Neural cell (in vitro differentiated cells): Measurements from ENCODE around the gene TMEM181. TPM values are rescaled to one million over a fixed set of nuclear protein-coding genes. Genes with fewer than 3 reads are reported as not detected.

Experiments
- H2AFZ ChIP-seq: fragments of 200-600, 300-800 bp; sonication (generic), shearing (Covaris generic); 2 replicates; pipeline ENCODE4 v1.6.0; 2014; ENCODE audit warnings: low read depth, mild to moderate bottlenecking, antibody characterized with exemption, low read length, moderate library complexity
- H3F3A ChIP-seq: fragments of 200-600 bp; shearing (Covaris generic); 2 replicates; pipeline ENCODE4 v1.6.1; 2016; ENCODE audit warnings: mild to moderate bottlenecking, moderate library complexity, mixed read lengths, antibody characterized with exemption, low read length; ENCODE audit not compliant: insufficient read depth, poor library complexity, severe bottlenecking
- H3K27ac ChIP-seq: fragments of 200-600, 300-800 bp; sonication (generic), shearing (Covaris generic); 2 replicates; pipeline ENCODE4 v1.5.1; 2014; ENCODE audit warnings: mild to moderate bottlenecking, low read length, moderate library complexity
- H3K27me3 ChIP-seq: fragments of 300-800, 200-600 bp; sonication (generic), shearing (Covaris generic); 2 replicates; pipeline ENCODE4 v1.6.0; 2014; ENCODE audit warnings: mild to moderate bottlenecking, low read depth, low read length, moderate library complexity; ENCODE audit not compliant: insufficient read depth
- H3K36me3 ChIP-seq: fragments of 300-800, 200-600 bp; sonication (generic), shearing (Covaris generic); 2 replicates; pipeline ENCODE4 v1.5.1; 2014; ENCODE audit warnings: mild to moderate bottlenecking, antibody characterized with exemption, low read length, moderate library complexity; ENCODE audit not compliant: insufficient read depth
- H3K4me2 ChIP-seq: fragments of 300-800, 200-600 bp; sonication (generic), shearing (Covaris generic); 2 replicates; pipeline ENCODE4 v1.6.0; 2014; ENCODE audit warnings: mild to moderate bottlenecking, low read length
- H3K4me3 ChIP-seq: fragments of 300-800, 200-600 bp; sonication (generic), shearing (Covaris generic); 2 replicates; pipeline ENCODE4 v1.5.1; 2014; ENCODE audit warnings: mild to moderate bottlenecking, low read length, moderate library complexity
- H3K79me2 ChIP-seq: fragments of 200-600 bp; shearing (Covaris generic); replicated peaks from 2 replicates; pipeline ENCODE4 v1.6.0; 2014; ENCODE audit warnings: mild to moderate bottlenecking, low read length, moderate library complexity; ENCODE audit not compliant: insufficient read depth
- H3K9ac ChIP-seq: fragments of 300-800, 200-600 bp; sonication (generic), shearing (Covaris generic); 2 replicates; pipeline ENCODE4 v1.6.1; 2016; ENCODE audit warnings: mild to moderate bottlenecking, low read length, mixed read lengths
- H3K9me2 ChIP-seq: fragments of 200-600 bp; shearing (Covaris generic); 2 replicates; pipeline ENCODE4 v1.6.1; 2016; ENCODE audit warnings: mild to moderate bottlenecking, low read length, mixed read lengths; ENCODE audit not compliant: insufficient read depth
- H3K9me3 ChIP-seq: fragments of 200-600, 300-800 bp; sonication (generic), shearing (Covaris generic); 2 replicates; pipeline ENCODE4 v1.6.1; 2016; ENCODE audit warnings: mild to moderate bottlenecking, mixed run types, low read length, moderate library complexity, mixed read lengths
- H4K20me1 ChIP-seq: fragments of 200-600 bp; shearing (Covaris generic); 2 replicates; pipeline ENCODE4 v1.6.1; 2016; ENCODE audit warnings: mild to moderate bottlenecking, mixed run types; ENCODE audit not compliant: insufficient read depth
- EP300 ChIP-seq: fragments of 450-650 bp; conservative IDR thresholded peaks from 2 replicates; pipeline ENCODE4 v1.6.1; 2014; ENCODE audit warnings: antibody characterized with exemption, mild to moderate bottlenecking, moderate library complexity; ENCODE audit not compliant: poor library complexity, severe bottlenecking
- EZH2 ChIP-seq: fragments of 200-600, 300-800 bp; shearing (Covaris generic), sonication (generic); IDR thresholded peaks from 2 replicates; pipeline ENCODE4 v1.6.1; 2014; ENCODE audit warnings: antibody characterized with exemption, low read length, borderline replicate concordance, mild to moderate bottlenecking; ENCODE audit not compliant: insufficient read depth, poor library complexity, severe bottlenecking
- MXI1 ChIP-seq: fragments of 450-650 bp; conservative IDR thresholded peaks from 2 replicates; pipeline ENCODE4 v1.6.1; 2014; ENCODE audit warnings: antibody characterized with exemption, mild to moderate bottlenecking; ENCODE audit not compliant: poor library complexity, severe bottlenecking
- POLR2AphosphoS5 ChIP-seq: IDR thresholded peaks from 2 replicates; pipeline ENCODE4 v1.6.1; 2012
- RAD21 ChIP-seq: fragments of 450-650 bp; conservative IDR thresholded peaks from 2 replicates; pipeline ENCODE4 v1.6.1; 2014; ENCODE audit warnings: antibody characterized with exemption, mild to moderate bottlenecking, moderate library complexity
- SMC3 ChIP-seq: fragments of 450-650 bp; conservative IDR thresholded peaks from 2 replicates; pipeline ENCODE4 v1.6.1; 2014; ENCODE audit warnings: antibody characterized with exemption, mild to moderate bottlenecking, moderate library complexity; ENCODE audit not compliant: poor library complexity
- TAF1 ChIP-seq: IDR thresholded peaks from 2 replicates; pipeline ENCODE4 v1.6.1; 2012; ENCODE audit warnings: low read depth
- polyA plus RNA-seq: library from polyadenylated mRNA; depleted of rRNA; stranded (reverse); fragments of >200 nt; gene quantifications from 2 replicates; pipeline ENCODE4 v1.2.3, GENCODE V29; 2014
- TF ChIP-seq, protein P1 (sequence below): fragments of 450-650 bp; IDR thresholded peaks from 2 replicates; pipeline ENCODE4 v1.5.1; 2014; ENCODE audit warnings: antibody characterized with exemption, mild to moderate bottlenecking, moderate library complexity; ENCODE audit not compliant: poor library complexity, severe bottlenecking
- TF ChIP-seq, protein P2 (sequence below): IDR thresholded peaks from 2 replicates; pipeline ENCODE4 v1.6.1; 2012; ENCODE audit warnings: borderline replicate concordance

The TMEM181 gene
- polyA plus RNA-seq, 1 donor from 2014 or later: 47.6 TPM

DNA sequence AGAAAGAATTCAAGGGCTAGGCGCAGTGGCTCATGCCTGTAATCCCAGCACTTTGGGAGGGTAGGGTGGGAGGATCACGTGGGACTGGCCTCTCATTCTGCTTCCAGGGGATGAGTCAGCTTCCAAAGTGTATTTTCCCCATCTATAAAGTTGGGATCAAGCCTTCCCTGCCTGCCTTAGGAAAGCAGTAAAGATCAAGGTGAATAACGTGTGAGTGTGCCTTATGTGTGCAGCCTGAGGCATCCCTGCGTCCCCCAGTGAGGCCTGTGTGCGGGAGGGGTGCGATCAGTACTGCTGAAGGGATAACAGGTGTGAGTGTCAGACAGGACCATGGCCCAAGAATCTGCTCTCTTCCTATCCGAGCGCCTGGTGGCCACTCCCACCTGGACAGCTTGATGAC is 26.8 kb downstream of the TMEM181 start:
- Histone ChIP-seq H3K27ac (no peak overlapping the region), H2AFZ (no peak overlapping the region), H3K9me3 (no peaks in the 10 kb centered on the region), H3K9ac (no peak overlapping the region), H3K4me2 (no peak overlapping the region), H4K20me1 (no peaks in the 10 kb centered on the region), H3K4me3 (no peak overlapping the region), H3F3A (no peaks in the 10 kb centered on the region), H3K27me3 (no peaks in the 10 kb centered on the region), H3K9me2 (no peaks in the 10 kb centered on the region), H3K79me2 (no peaks in the 10 kb centered on the region), H3K36me3 (peaks cover 30% of the 10 kb centered on the region)
- TF ChIP-seq, protein P1, sequence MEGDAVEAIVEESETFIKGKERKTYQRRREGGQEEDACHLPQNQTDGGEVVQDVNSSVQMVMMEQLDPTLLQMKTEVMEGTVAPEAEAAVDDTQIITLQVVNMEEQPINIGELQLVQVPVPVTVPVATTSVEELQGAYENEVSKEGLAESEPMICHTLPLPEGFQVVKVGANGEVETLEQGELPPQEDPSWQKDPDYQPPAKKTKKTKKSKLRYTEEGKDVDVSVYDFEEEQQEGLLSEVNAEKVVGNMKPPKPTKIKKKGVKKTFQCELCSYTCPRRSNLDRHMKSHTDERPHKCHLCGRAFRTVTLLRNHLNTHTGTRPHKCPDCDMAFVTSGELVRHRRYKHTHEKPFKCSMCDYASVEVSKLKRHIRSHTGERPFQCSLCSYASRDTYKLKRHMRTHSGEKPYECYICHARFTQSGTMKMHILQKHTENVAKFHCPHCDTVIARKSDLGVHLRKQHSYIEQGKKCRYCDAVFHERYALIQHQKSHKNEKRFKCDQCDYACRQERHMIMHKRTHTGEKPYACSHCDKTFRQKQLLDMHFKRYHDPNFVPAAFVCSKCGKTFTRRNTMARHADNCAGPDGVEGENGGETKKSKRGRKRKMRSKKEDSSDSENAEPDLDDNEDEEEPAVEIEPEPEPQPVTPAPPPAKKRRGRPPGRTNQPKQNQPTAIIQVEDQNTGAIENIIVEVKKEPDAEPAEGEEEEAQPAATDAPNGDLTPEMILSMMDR: no peak
- TF ChIP-seq TAF1 (no peak), POLR2AphosphoS5 (no peak), SMC3 (no peak), EP300 (no peak), MXI1 (no peak), EZH2 (no peak), RAD21 (no peak)
- TF ChIP-seq, protein P2, sequence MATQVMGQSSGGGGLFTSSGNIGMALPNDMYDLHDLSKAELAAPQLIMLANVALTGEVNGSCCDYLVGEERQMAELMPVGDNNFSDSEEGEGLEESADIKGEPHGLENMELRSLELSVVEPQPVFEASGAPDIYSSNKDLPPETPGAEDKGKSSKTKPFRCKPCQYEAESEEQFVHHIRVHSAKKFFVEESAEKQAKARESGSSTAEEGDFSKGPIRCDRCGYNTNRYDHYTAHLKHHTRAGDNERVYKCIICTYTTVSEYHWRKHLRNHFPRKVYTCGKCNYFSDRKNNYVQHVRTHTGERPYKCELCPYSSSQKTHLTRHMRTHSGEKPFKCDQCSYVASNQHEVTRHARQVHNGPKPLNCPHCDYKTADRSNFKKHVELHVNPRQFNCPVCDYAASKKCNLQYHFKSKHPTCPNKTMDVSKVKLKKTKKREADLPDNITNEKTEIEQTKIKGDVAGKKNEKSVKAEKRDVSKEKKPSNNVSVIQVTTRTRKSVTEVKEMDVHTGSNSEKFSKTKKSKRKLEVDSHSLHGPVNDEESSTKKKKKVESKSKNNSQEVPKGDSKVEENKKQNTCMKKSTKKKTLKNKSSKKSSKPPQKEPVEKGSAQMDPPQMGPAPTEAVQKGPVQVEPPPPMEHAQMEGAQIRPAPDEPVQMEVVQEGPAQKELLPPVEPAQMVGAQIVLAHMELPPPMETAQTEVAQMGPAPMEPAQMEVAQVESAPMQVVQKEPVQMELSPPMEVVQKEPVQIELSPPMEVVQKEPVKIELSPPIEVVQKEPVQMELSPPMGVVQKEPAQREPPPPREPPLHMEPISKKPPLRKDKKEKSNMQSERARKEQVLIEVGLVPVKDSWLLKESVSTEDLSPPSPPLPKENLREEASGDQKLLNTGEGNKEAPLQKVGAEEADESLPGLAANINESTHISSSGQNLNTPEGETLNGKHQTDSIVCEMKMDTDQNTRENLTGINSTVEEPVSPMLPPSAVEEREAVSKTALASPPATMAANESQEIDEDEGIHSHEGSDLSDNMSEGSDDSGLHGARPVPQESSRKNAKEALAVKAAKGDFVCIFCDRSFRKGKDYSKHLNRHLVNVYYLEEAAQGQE: no peak

DNA sequence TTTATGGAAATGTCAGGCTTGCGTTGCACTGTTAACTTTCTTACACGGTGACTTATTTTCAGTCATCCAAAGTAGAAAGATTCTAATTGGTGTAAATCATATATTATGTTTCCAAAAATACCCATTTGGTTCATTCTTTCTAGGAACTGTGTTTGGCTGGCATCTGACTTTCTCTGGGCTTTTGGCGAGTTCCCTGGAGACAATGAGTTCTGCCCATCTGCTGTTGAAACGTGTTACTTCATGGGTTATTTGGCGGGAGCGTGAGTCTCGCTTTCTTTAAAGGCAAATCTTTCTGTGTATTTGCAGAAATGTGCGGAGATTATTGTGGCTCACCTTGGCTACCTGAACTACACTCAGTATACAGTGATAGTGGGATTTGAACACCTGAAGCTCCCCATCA is 29.5 kb downstream of the TMEM181 start:
- H3K27ac ChIP-seq: no peak overlapping the region
- H3K9ac ChIP-seq: no peak overlapping the region
- TF ChIP-seq, protein P1: no peak
- TF ChIP-seq SMC3 (no peak), EZH2 (no peak), RAD21 (no peak), MXI1 (no peak), EP300 (no peak), POLR2AphosphoS5 (no peak), TAF1 (no peak)
- TF ChIP-seq, protein P2: no peak
- H3K9me2 ChIP-seq: no peaks in the 10 kb centered on the region
- H3K27me3 ChIP-seq: no peaks in the 10 kb centered on the region
- no peaks in the 10 kb centered on the region for H4K20me1 ChIP-seq
- no peak overlapping the region for H2AFZ ChIP-seq
- H3K4me3 ChIP-seq: no peak overlapping the region
- H3K79me2 ChIP-seq: no peaks in the 10 kb centered on the region
- no peaks in the 10 kb centered on the region for H3K9me3 ChIP-seq
- no peak overlapping the region for H3K4me2 ChIP-seq
- H3F3A ChIP-seq: no peaks in the 10 kb centered on the region
- H3K36me3 ChIP-seq: peaks cover 30% of the 10 kb centered on the region
